Measurements from ENCODE around the gene REPIN1. TPM values are rescaled to one million over a fixed set of nuclear protein-coding genes. Genes with fewer than 3 reads are reported as not detected.

Gene REPIN1
- total RNA-seq, 4 donors from 2014 or later, result 115 to 332 (median 159) TPM

DNA sequence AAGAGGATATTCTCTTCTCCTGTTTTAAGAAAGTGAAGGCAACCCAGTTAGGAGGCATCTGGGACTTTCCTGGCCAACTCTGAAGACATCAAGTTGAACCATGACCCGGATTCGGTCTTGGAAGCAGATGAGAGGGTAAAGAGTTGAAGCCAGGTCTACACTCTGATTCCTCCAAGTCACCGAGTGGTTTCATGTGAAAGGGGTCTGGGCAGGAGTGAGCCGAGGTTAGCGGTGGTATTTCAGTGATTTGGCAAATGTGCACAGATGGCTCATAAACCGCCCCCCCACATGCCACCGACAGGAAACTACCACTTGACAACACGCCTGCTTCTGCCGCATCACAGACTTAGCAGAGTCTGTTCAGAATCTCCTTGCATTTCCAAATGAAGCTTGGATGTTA is 11.4 kb upstream of the REPIN1 start:
- Histone ChIP-seq H3K4me1 (peaks cover 14% of the 10 kb centered on the region in 2 donors), H3K9me3 (no peaks in the 10 kb centered on the region), H3K4me3 (no peak overlapping the region), H3K27ac (peak overlapping the region; percentile 10 to 51 (median 33)), H3K27me3 (no peaks in the 10 kb centered on the region), H3K36me3 (no peaks in the 10 kb centered on the region)
- intact Hi-C loops (cut with DNase I; ENCODE audit: low total_unique reads), result loop anchor here (2.0 kb wide), 1 partner anchor 64 kb away; no protein-coding TSS in a partner anchor
- ATAC-seq, result peak; percentile 30 to 46
- in situ Hi-C loops (cut with MboI; ENCODE audit: low sequenced_read_pairs in 4 of 4), result no loop called here
- TF ChIP-seq, protein P1, sequence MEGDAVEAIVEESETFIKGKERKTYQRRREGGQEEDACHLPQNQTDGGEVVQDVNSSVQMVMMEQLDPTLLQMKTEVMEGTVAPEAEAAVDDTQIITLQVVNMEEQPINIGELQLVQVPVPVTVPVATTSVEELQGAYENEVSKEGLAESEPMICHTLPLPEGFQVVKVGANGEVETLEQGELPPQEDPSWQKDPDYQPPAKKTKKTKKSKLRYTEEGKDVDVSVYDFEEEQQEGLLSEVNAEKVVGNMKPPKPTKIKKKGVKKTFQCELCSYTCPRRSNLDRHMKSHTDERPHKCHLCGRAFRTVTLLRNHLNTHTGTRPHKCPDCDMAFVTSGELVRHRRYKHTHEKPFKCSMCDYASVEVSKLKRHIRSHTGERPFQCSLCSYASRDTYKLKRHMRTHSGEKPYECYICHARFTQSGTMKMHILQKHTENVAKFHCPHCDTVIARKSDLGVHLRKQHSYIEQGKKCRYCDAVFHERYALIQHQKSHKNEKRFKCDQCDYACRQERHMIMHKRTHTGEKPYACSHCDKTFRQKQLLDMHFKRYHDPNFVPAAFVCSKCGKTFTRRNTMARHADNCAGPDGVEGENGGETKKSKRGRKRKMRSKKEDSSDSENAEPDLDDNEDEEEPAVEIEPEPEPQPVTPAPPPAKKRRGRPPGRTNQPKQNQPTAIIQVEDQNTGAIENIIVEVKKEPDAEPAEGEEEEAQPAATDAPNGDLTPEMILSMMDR (IDR thresholded peaks at IDR 0.05 in 4 of 5, conservative IDR thresholded peaks at IDR 0.05 in 1 of 5), result no peak
- no peak for TF ChIP-seq POLR2A (IDR thresholded peaks at IDR 0.05)
- no peak for DNase-seq

DNA sequence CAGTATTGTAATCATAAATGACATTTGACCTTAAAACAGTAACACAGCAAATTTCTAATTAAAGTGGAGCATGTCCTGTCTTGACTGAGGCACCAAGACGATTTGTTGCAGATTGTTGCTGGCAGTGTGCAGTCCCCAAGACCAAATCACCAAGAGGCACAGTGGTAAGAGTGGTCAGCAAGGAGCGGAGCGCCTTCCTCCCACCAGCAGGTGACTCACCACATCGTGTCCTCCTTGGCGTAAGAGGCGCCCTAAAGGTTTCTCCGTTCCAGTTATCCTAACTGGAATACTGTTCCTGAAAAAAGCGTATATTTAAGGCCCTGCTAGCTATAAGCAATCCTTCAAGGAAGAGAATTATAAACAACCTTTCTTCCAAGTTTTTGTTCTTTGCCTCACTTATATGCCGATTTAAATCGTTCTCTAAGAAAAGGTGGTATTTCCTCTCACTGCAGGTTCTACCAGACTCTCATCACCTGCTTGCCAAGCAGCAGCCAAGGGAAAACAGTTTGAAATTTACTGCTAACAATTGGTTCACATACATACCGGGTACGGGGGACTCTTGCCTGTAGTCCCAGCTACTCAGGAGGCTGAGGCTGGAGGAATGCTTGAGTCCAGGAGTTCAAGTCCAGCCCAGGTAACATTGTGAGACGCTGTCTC is 10.7 kb upstream of the REPIN1 start:
- Histone ChIP-seq H3K4me3 (no peak overlapping the region), H3K27me3 (no peaks in the 10 kb centered on the region), H3K27ac (peak overlapping the region in 2 of 4 donors; percentile 42 to 51), H3K36me3 (no peaks in the 10 kb centered on the region), H3K4me1 (peaks cover 20 to 21% of the 10 kb centered on the region in 2 donors), H3K9me3 (no peaks in the 10 kb centered on the region)
- no peak for DNase-seq
- peak in 1 of 2 donors; percentile 26 for ATAC-seq
- TF ChIP-seq POLR2A (IDR thresholded peaks at IDR 0.05), result no peak
- TF ChIP-seq, protein P1 (IDR thresholded peaks at IDR 0.05 in 4 of 5, conservative IDR thresholded peaks at IDR 0.05 in 1 of 5), result no peak
- in situ Hi-C loops (cut with MboI; ENCODE audit: low sequenced_read_pairs in 4 of 4) (no loop called here), intact Hi-C loops (cut with DNase I; ENCODE audit: low total_unique reads) (loop anchor here (2.0 kb wide), 1 partner anchor 63 kb away; no protein-coding TSS in a partner anchor)

DNA sequence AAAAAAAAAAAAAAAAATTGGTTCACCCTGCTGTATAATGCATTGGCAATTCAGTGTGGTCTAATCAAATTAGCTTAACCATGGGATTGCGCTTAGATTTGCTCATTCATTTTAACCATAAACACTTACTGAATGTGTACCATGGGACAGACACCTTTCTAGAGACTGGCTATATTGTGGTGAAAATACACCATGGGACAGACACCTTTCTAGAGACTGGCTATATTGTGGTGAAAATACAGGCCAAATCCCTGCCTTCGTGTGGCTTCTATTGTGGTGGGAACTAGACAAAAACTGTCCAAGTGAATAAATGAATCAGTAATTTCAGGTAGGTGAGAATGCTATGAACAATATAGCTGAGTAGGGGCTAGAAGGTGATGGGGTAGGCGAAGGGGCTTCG is 10.2 kb upstream of the REPIN1 start:
- intact Hi-C loops (cut with DNase I; ENCODE audit: low total_unique reads), result no loop called here
- TF ChIP-seq, protein P1 (IDR thresholded peaks at IDR 0.05 in 4 of 5, conservative IDR thresholded peaks at IDR 0.05 in 1 of 5), result no peak
- no peak for TF ChIP-seq POLR2A (IDR thresholded peaks at IDR 0.05)
- DNase-seq, result no peak
- no peaks in the 10 kb centered on the region for H3K36me3 ChIP-seq
- no peak for ATAC-seq
- no peak overlapping the region for H3K27ac ChIP-seq
- in situ Hi-C loops (cut with MboI; ENCODE audit: low sequenced_read_pairs in 4 of 4), result no loop called here
- no peaks in the 10 kb centered on the region for H3K27me3 ChIP-seq
- no peak overlapping the region for H3K4me3 ChIP-seq
- H3K4me1 ChIP-seq, result peaks cover 22% of the 10 kb centered on the region in 2 donors
- H3K9me3 ChIP-seq, result no peaks in the 10 kb centered on the region

DNA sequence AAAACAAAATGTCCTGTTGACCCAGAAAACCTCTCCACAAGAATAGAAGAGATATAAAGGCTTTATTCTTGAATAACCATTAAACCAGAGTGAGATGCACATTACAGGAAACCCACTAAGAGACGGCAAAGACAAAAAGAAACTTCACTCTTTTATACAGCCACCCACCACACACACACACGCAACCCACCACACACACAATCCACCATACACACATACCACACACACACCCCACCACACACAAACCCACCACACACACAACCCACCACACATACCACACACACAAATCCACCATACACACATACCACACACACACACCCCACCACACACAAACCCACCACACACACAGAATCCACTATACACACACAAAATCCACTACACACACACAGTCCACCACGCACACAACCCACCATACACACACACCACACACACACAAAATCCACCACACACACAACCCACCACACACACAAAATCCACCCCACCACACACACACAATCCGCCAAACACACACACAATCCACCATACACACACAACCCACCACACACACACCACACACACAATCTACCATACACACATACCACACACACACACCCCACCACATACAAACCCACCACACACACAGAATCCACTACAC is 9.5 kb upstream of the REPIN1 start:
- DNase-seq, result no peak
- in situ Hi-C loops (cut with MboI; ENCODE audit: low sequenced_read_pairs in 4 of 4) (no loop called here), intact Hi-C loops (cut with DNase I; ENCODE audit: low total_unique reads) (no loop called here)
- Histone ChIP-seq H3K9me3 (no peaks in the 10 kb centered on the region), H3K4me3 (no peak overlapping the region), H3K27me3 (no peaks in the 10 kb centered on the region), H3K36me3 (no peaks in the 10 kb centered on the region), H3K4me1 (peaks cover 24 to 29% of the 10 kb centered on the region in 2 donors), H3K27ac (no peak overlapping the region)
- TF ChIP-seq POLR2A (IDR thresholded peaks at IDR 0.05), result no peak
- TF ChIP-seq, protein P1 (IDR thresholded peaks at IDR 0.05 in 4 of 5, conservative IDR thresholded peaks at IDR 0.05 in 1 of 5), result no peak
- no peak for ATAC-seq

Data from gastrocnemius medialis (tissue), 4 donors.